ENCODE measurements around the gene CLP1.

DNA sequence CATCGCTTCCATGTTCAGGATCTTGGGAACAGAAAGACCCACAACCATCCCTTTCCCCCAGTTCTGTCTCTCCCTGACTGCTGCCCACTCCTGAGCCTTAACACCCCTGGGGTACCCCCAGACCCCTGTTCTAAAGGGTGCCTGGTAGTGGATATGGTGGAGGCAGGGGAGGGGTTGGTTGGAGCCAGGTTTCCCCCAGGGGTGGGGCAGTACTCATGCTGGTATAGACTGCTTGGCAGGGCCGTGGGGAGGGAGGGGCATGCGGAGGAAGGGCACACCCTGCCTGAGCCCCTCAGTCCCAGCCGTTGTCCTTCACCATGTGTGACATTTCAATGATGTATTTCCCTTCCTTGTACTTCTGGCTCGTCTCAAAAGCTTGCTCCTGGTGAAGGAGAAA, 11.9 kb upstream of the CLP1 start:
- TF ChIP-seq CTCF (IDR thresholded peaks at IDR 0.05; ENCODE audit: insufficient read depth, low read length), result no peak
- TF ChIP-seq GABPA (IDR thresholded peaks at IDR 0.05; ENCODE audit: low read depth), result no peak
- TF ChIP-seq POLR2AphosphoS5 (IDR thresholded peaks at IDR 0.05; ENCODE audit: low read depth), result no peak
- TF ChIP-seq, protein P1, sequence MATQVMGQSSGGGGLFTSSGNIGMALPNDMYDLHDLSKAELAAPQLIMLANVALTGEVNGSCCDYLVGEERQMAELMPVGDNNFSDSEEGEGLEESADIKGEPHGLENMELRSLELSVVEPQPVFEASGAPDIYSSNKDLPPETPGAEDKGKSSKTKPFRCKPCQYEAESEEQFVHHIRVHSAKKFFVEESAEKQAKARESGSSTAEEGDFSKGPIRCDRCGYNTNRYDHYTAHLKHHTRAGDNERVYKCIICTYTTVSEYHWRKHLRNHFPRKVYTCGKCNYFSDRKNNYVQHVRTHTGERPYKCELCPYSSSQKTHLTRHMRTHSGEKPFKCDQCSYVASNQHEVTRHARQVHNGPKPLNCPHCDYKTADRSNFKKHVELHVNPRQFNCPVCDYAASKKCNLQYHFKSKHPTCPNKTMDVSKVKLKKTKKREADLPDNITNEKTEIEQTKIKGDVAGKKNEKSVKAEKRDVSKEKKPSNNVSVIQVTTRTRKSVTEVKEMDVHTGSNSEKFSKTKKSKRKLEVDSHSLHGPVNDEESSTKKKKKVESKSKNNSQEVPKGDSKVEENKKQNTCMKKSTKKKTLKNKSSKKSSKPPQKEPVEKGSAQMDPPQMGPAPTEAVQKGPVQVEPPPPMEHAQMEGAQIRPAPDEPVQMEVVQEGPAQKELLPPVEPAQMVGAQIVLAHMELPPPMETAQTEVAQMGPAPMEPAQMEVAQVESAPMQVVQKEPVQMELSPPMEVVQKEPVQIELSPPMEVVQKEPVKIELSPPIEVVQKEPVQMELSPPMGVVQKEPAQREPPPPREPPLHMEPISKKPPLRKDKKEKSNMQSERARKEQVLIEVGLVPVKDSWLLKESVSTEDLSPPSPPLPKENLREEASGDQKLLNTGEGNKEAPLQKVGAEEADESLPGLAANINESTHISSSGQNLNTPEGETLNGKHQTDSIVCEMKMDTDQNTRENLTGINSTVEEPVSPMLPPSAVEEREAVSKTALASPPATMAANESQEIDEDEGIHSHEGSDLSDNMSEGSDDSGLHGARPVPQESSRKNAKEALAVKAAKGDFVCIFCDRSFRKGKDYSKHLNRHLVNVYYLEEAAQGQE (IDR thresholded peaks at IDR 0.05; ENCODE audit: insufficient replicate concordance, low read depth), result no peak
